ENCODE data around the gene TRPM5.

Gene TRPM5

DNA sequence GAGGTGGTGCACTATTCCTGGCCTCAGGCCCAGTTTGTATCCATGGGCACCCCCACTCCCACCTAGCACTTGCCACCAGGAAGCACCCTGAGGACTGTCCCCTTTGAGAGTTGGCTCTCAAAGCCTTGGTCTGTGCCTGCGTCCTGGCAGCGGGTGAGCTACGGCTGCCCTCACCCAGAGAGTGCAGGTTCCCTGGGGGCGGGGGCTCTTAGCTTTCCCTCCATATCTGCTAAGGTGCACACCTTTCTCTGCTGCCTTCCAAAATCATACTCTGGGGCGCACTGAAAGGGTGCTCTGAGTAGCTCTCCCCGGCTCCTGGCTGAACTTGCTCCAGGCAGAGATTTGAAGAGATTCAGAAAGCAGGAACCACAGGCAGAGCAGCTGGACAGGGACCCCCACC lies 7.6 kb upstream of the TRPM5 start:
- DNase-seq, result no peak

DNA sequence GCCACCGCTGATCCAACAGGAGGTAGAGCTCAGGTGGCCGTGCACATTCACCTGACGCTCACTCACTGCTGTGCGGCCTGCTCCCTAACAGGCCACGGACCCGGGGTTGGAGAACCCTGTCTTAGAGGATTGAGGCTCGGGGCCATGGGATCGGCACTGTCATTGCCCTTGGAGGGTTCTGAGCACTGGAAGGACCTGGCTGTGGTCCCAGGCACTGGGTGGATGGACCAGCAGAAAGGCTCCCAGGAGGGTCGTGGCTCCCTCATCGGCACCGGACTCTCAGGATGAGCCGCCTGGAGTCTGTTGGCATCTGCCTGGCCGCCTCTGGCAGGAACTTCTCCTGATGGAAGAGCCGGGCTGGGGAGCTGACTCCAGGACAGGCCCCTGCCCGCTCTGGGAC lies 7.0 kb upstream of the TRPM5 start:
- no peak for DNase-seq

DNA sequence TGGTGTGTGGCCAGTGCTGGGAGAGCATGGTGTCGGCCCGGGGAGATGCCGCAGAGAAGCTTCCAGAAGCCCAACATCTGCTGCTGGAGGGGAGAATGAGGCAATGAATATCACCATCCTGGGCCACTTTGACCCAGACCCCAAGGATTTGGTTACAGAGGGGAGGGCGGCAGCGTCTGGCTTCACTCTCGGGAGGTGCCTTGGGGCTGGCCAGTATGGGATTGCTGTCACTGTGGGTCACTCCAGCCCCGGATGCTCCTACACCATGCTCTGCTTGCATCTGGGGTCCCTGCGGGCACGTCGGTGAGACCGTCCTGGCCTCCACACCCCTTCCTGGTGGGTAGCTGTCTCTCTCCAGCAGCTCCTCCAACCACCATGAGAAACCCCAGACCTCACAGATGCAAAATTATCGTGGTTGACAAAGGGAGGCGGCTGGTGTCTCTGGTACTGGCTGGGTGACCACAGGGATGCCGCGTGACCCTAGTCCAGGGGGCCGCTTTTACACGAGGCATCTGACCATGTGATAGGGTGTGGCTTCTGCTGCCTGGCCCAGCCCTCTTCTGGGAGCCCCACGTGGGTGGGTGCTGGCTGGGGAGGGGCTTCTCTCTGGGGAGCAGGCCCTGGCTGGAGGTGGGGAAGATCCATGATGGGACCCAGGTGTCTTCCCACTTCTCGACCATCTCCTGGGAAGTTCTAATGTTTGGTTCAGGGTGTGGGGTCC lies 6.2 kb upstream of the TRPM5 start:
- DNase-seq, result no peak

DNA sequence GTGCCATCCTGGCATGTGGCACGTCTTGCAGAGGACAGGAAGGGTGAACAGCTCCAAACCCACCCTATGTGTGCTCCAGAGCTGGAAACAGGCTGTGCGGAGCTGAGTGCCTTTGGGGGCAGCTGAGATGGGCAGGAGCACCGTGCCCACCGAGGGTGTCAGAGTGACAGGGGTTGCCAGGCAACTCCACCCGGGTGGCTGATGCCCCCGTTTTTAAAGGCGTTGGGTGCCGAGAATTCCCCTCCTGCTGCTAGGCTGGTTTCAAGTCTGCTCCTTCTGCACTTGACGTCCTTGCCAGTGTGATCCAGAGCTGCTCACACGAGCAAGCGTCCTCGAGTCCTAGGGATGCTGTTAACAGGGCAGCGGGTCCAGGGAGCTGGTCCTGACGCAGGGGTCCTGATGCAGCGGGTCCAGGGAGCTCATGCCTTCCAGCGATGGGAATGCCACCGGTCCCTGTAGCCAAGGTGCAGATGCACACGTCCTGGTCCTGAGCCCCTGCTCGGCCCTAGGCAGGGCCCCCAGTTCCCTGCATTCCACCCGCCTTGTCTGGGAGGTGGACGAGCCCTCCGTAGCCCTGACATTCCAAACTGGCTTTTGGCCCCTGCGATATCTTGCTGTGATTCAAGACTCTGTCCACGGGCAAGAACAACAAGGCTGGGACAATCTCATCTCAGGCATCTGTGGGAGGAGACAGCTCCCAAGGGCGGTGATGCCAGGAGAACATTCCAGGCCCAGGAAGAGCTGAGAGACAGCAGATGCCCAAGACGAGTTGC lies 5.4 kb upstream of the TRPM5 start:
- DNase-seq, result no peak

DNA sequence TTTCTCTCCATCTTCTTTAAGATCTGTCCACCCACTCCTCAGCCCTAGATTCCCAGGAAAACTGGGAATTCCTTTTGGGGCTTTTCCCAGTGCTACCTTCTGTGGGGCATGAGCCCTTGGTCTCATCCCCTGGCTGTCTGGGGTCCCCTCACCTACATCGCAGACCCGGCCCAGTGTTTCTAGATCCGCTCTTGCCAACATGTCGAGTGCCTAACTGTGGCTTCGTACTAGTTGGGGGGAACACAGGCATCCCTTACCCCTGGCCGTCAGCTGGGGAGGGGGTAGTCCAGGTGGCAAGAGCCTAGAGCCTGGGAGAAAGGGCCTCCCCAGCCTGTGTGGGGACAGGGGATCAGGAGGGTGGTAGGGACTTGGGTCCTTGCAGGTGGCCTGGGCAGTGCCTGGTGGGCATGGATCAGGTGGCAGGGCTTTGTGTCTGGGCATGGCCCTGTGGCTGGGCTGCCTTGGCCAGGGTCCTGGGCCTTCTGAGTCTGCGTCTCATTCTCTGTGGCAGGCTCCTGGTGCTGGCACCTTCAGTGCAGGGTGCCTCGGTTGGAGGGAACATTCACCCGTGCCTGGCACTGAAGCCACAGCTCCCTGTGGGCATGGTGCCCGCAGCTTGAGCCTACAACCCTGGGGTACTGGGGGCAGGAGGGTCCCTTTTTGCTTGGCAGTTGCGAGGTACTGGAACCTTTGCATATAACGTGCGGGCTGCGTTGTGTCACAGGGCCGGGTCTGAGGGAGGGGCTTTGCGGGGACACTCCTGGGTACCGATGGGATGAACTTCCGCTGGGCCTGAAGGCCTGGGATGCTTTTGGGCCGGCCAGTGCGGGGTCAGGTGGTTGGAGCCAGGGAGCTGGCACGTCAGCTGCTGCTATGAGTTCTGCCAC lies 4.6 kb upstream of the TRPM5 start:
- no peak for DNase-seq

DNA sequence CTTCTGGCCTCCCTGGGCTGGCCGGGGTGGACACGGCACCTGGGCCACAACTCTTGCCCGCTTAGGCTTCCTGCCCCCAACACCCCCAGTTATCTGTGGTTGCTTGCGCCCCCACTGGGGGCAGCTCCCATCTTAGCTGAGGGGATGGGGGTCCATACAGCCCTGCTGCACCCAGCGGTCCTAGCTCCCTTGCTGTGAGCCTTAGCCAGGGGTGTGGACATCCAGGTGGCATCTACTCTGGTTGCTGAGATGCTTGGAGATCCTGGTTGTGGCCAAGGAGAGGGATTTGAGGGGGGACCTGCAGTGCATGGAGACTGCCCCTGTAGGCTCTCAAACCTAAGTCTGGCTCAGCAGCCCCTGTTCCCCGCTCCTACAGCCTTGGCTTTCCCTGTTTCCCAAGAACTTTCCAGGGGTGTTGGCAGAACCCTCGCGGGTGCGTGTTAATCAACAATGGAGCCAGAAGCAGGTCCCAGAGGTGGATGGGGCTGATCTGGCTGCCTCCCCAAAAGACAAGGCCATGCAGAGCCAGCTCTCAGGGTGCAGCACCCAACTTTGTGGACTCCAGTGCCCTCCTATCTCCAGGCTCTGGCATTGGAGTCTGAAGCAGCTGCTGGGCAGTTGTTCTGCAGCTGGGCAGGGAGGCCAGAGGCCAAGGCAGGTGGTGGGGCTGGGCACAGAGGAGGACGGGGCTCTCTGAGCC lies 3.8 kb upstream of the TRPM5 start:
- DNase-seq, result no peak

DNA sequence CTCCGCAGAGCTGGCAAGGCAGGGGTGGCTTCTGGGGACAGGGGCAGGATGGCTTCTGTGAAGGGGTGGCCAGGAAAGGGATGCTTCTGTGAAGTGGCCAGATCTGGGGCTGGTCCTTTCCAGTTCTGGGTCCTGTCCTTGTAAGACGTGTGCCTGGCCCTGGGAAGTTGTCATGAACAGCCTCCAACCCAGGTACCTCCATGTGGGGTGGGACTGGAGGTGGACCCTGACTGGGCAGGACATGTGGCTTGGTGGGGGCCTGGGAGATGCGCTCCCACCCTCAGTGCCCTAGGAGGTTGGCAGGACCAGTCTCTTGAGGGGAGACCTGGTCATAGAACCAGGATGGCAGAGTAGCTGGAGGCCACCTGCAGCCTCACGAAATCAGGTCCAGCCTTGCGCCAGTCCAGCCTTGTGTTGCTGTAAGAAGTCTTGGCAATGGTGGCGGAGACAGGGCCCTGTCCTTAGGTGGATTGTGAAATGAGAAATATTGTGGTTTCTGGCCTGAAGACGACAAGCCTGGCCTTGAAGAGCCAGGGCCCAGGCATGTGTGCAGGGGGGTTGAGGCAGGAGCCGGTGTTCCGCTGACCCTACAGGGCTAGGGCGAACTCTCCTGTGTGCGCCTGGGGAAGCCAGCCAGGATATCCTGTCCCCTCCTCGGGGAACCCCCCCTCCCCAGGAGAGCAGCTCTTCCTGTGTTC lies 3.1 kb upstream of the TRPM5 start:
- DNase-seq, result no peak

DNA sequence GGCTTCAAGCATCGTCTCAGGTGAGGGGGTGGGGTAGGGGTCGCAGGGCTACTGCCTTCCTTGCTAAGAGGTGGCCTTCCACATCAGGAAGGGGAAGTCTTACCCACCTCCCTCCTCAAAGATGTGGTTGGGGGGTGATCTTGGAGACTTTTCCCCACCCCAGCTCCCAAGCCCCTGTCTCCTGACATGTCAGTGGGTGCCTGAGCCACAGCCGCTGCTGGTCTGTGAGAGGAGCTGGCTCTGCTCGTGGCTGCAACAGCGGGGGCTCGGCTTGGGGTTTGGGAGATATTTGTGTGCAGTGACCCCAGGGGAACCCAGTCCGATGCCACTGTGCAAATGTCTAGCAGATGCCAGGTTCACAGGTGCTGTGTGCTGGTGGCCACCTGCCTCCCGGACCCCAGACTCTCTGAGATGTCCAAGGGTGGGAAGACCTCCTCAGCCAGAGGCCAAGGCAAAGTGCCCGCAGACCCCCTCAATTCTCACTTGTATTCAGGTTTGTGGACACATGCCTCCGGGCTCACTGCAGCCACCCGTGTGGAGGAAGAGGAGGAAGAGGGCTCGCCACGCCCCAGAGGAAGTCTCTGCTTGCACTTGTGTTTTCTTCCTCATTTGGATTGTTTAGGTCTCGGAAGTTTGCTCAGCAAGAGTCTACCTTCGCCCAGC lies 2.4 kb upstream of the TRPM5 start:
- DNase-seq, result no peak

DNA sequence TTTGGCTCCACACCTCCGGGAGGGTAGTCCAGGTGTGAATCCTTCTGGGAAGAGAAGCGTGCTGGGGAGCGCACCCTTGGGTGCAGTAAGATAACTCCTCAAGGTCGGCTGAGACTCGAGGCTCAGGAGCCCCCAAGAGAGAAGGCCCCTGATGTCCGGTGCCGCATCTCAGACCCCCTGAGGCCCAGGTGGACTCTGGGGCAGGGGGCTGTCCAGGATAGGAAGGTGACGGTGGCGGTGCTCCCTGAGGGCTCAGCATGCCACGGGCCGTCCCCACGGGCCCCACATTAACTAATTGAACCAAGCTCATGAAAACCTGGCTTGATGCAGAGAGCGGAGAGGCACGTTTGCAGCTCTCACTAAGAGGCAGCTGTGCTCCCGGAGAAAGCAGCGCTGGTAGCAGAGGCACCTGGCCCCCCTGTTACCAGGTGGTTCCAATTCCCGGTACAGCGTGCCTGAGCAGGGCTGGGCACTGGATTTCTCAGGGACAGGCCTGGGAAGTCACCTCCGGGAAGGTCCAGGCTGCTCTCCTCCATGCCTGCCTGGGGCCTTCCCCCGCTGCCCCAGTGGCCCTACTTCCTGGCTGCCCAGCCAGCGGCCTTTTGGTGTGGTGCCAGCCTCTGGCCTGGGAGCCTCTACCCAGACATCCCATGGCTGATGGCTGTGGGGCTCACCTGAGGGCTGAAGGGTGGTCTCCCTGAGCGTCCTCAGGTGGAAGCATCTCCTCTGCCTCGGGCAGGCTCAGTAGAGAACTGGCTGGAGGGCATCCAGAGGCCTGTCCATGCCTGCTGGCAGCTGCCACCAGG lies 1.6 kb upstream of the TRPM5 start:
- DNase-seq, result no peak

DNA sequence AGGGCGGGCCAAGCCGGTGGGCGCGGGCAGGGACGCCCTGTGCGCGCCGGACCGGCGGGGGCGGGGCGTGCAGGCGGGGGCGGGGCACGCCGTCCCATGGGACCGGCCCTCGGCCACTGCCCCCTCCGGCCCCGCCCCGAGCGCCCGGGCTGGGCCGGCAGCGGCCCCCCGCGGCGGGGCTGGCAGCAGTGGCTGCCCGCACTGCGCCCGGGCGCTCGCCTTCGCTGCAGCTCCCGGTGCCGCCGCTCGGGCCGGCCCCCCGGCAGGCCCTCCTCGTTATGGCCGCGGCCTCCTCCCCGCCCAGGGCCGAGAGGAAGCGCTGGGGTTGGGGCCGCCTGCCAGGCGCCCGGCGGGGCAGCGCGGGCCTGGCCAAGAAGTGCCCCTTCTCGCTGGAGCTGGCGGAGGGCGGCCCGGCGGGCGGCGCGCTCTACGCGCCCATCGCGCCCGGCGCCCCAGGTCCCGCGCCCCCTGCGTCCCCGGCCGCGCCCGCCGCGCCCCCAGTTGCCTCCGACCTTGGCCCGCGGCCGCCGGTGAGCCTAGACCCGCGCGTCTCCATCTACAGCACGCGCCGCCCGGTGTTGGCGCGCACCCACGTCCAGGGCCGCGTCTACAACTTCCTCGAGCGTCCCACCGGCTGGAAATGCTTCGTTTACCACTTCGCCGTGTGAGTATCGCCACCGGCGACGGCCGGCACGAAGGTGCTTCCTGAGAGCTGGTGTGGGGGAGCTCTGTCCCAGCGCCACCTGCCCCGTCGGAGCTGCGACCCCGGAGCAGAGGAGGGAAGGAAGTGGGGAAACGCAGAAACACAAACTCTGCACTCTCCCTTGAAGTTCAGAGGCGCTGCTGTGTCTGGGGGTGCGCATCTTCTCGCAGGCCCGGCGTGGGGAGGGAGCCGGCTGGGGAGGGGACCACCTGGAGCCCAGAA lies 769 bp upstream of the TRPM5 start, which contains the start of gene KCNQ1:
Gene KCNQ1, plus strand, starts transcription at position 188 of the 925 bp plus-strand sequence. Its CDS starts 91 bp downstream, at position 279.
- no peak for DNase-seq

DNA sequence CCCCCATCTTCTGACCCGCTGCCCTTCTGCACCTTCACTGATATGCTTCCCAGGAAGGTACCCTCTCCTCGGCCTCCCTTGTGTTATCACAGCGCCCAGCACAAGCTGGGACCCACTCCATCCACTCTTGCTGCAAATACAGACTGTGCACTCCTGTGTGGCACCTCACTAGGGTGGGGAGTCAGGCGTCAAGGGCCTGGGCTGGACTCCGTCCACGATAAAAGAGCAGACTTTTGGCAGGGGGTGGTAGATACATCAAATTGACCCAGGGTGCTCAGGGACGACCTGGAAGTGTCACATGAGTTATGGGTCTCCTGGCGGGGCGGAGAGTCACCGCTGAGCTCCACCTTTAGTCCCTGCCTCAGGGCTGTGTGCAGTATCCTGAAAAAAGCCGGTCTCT lies 908 bp downstream of the TRPM5 start:
- DNase-seq, result no peak

DNA sequence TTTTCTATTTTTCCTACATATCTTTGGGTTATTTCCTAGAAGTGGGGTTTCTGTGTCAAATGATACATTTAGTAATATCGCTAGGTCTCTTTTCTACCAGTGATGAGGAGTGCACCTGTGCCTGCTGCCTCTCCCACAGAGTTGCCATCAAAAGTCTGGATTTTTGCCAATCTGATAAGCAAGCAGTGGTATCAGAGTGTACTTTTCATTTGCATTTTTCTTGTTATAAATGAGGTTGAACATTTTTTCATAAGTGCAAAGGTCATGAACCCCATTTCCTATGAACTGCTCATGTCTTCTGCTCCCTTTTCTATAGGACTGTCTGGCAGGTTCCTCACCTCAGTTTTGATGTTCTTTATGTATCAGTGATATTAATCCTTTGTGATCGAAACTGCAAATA lies 1.7 kb downstream of the TRPM5 start:
- no peak for DNase-seq

DNA sequence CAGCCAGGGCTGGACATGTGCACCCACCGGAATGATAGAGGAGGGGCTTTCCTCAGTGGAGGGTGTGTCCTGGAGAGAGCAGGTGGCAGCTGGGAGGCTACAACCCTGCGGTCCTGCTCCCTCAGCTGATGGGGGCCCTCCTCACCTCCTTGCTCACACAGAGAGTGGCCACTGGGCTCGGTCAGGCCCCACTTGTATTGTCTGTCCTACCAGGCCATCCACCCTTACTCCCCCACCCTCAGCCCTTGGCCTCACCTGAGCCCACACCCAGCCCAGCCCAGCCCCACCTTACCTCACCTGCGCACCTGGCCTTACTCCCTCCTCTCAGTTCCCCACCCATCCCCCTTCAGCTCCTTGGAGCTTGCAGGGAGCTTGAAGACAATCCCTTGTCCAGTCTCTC lies 3.1 kb downstream of the TRPM5 start:
- no peak for DNase-seq

DNA sequence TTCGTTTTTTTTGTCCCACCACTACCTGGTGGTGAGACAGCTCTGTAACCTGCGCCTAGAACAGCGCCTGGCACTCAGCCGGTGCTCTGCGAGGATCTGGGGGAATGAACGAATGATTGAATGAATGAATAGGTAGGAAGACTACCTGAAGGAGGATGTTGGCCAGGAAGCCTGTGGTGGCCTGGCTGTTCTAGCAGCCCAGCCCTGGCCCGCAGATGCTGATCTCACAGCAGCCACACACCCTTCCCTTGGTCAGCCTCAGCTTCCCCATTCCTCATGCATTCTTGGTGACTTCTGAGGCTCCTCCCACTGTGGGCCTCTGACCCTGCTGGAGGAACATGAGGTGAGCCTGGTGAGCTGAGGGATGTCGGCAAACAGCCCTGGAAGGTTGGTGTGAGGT lies 3.7 kb downstream of the TRPM5 start:
- DNase-seq, result no peak

DNA sequence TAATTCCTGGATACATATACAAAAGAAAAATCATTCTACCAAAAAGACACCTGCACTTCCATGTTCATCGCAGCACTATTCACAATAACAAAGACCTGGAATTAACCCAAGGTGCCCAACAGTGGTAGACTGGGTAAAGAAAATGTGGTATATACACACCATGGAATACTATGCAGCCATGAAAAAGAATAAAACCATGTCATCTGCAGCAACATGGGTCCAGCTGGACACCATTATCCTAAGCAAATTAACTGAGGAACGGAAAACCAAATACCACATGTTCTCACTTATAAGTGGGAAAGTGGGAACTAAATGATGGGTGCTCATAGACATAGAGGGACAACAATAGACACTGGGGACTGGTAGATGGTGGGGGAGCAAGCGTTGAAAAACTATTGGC lies 4.5 kb downstream of the TRPM5 start:
- DNase-seq, result no peak

DNA sequence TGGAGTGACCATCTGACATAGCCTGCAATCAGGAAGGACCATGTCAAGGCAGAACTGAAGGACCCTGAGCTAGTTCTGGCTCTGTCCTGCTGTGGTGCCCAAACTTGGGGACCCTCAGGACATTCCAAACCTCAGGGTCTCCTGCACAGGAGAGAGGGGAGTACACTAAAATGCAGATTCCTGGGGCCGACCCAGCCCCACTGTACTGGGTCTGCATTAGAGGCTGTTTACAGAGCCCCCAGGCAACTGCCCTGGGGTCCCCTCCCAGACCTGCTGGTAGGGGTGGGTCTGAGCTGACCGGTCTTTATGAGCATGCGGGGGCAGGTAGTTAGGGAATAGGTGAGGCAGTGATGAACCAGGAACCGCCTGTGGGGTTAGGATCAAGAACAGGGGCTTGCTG lies 6.8 kb downstream of the TRPM5 start:
- no peak for DNase-seq

DNA sequence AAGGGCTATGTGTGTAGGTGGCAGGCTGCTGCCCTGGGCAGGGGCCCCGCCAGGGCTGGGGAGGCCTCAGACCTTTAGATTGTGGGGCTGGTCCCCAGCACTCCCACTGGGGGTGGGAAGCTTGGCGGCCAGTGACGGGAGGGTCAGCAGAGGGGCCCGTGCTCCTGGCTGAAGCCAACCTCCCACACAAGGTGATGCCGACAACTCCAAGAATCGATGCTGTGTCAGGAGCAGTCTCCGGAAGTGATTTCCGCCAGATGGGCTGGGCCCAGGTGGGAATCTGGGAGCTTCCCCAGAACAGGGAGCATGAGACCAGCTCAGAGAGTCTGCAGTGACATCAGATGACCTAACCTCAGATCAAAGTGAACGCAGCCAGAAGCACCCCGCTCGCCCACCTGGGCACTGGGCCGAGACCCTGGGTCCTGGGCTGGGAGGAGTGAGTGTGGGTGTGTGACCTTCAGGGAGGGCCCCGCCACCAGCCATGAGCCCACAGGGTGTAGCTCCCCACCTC lies 7.7 kb downstream of the TRPM5 start:
- no peak for DNase-seq

DNA sequence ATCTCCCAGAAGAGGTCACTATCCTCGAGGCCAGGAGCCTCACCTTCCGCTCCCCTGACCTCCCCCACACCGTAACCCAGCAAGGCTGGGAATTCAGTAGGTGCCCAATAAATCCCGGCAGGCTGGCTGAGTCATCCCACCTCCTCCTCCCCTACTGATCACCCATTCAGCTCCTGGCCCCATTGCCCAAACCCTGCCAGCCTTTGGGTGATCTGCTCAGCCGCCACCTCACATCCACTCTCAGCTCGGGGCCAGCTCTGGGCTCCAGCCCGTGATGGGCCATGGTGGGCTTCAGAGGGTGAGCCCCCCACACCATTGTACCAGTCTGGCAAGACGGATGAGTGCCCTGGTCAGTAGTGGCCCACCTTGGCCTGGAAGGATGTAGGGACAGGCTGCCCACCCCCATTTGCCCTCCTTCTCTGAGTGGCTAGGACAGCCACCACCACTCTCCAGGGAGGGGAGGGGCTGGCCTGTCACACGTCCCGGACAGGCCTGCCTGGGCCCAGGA lies 8.2 kb downstream of the TRPM5 start:
- DNase-seq, result no peak

Measured in cortex of kidney (tissue), 1 donor.